GM19025 (cell line): ENCODE results near the gene TRIM66.

Experiments used
- ATAC-seq: cut with Tn5 transposase; IDR thresholded peaks from one replicate; pipeline ENCODE4 v1.9.1; 2021; ENCODE audit warnings: mild to moderate bottlenecking, low read depth, moderate library complexity; ENCODE audit not compliant: unreplicated experiment

Gene TRIM66

GRCh38 chr11:8658321-8659057 is 24.0 kb downstream of the TRIM66 start:
- no peak for ATAC-seq

- no peak for ATAC-seq
Measured at GRCh38 chr11:8656291-8656690, 26.2 kb downstream of the TRIM66 start.

- no peak for ATAC-seq
Measured at GRCh38 chr11:8654503-8654902, 28.0 kb downstream of the TRIM66 start.

- ATAC-seq = no peak
Measured at GRCh38 chr11:8652140-8652539, 30.3 kb downstream of the TRIM66 start.

GRCh38 chr11:8650401-8650990 is 32.0 kb downstream of the TRIM66 start:
- no peak for ATAC-seq

GRCh38 chr11:8649361-8649760 is 33.1 kb downstream of the TRIM66 start:
- no peak for ATAC-seq

- no peak for ATAC-seq
Measured at GRCh38 chr11:8646873-8647272, 35.6 kb downstream of the TRIM66 start.

- ATAC-seq = no peak
Measured at GRCh38 chr11:8642196-8642841, 40.1 kb downstream of the TRIM66 start.

- no peak for ATAC-seq
Measured at GRCh38 chr11:8641332-8641731, 41.1 kb downstream of the TRIM66 start.

GRCh38 chr11:8640267-8640906 is 42.1 kb downstream of the TRIM66 start:
- ATAC-seq = no peak

- ATAC-seq = no peak
Measured at GRCh38 chr11:8639655-8640054, 42.8 kb downstream of the TRIM66 start.

- no peak for ATAC-seq
Measured at GRCh38 chr11:8638300-8638699, 44.2 kb downstream of the TRIM66 start.

GRCh38 chr11:8636127-8636526 is 46.3 kb downstream of the TRIM66 start:
- no peak for ATAC-seq

- ATAC-seq = no peak
Measured at GRCh38 chr11:8634498-8634897, 48.0 kb downstream of the TRIM66 start.

- no peak for ATAC-seq
Measured at GRCh38 chr11:8631395-8632118, 50.9 kb downstream of the TRIM66 start.

GRCh38 chr11:8624698-8625097 is 57.8 kb downstream of the TRIM66 start:
- no peak for ATAC-seq

- no peak for ATAC-seq
Measured at GRCh38 chr11:8621147-8621546, 61.3 kb downstream of the TRIM66 start.

- ATAC-seq = no peak
Measured at GRCh38 chr11:8617063-8617462, 65.4 kb downstream of the TRIM66 start.

GRCh38 chr11:8615291-8616032 is 67.0 kb downstream of the TRIM66 start:
- no peak for ATAC-seq

GRCh38 chr11:8614497-8614896 is 68.0 kb downstream of the TRIM66 start:
- no peak for ATAC-seq
